22Rv1 (cell line): ENCODE data around the gene VWA8.

ENCODE experiments used
- ZFX ChIP-seq: fragments of 450-650 bp; IDR thresholded peaks from 2 replicates; pipeline ENCODE4 v1.6.1; 2017; ENCODE audit warnings: antibody characterized with exemption, borderline replicate concordance
- TF ChIP-seq, protein P1 (sequence below): fragments of 450-650 bp; IDR thresholded peaks from 2 replicates; pipeline ENCODE4 v1.5.1; 2017; ENCODE audit warnings: mild to moderate bottlenecking

GRCh38 chr13:42002066-42002465 lies 41.2 kb upstream of the VWA8 start:
- TF ChIP-seq, protein P1, sequence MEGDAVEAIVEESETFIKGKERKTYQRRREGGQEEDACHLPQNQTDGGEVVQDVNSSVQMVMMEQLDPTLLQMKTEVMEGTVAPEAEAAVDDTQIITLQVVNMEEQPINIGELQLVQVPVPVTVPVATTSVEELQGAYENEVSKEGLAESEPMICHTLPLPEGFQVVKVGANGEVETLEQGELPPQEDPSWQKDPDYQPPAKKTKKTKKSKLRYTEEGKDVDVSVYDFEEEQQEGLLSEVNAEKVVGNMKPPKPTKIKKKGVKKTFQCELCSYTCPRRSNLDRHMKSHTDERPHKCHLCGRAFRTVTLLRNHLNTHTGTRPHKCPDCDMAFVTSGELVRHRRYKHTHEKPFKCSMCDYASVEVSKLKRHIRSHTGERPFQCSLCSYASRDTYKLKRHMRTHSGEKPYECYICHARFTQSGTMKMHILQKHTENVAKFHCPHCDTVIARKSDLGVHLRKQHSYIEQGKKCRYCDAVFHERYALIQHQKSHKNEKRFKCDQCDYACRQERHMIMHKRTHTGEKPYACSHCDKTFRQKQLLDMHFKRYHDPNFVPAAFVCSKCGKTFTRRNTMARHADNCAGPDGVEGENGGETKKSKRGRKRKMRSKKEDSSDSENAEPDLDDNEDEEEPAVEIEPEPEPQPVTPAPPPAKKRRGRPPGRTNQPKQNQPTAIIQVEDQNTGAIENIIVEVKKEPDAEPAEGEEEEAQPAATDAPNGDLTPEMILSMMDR, result no peak
- no peak for TF ChIP-seq ZFX
